Upper lobe of right lung (tissue), 1 donor: ENCODE results near the gene CASKIN2. TPM values are rescaled to one million over a fixed set of nuclear protein-coding genes. Genes with fewer than 3 reads are reported as not detected.

Source experiments
- ATAC-seq: fragments of 200-7000 bp; cut with Tn5 transposase; one replicate; pipeline ENCODE4 v1.9.1; 2020; ENCODE audit warnings: mild to moderate bottlenecking, moderate library complexity
- DNase-seq: peaks from one replicate; pipeline ENCODE4 v3.0.0-alpha.2; 2020
- H3K27ac ChIP-seq: fragments of 200-600 bp; one replicate; pipeline ENCODE4 v1.8.0; 2022
- H3K27me3 ChIP-seq: fragments of 200-600 bp; one replicate; pipeline ENCODE4 v1.8.0; 2022; ENCODE audit warnings: mild to moderate bottlenecking
- H3K36me3 ChIP-seq: fragments of 200-600 bp; one replicate; pipeline ENCODE4 v1.8.0; 2022
- H3K4me1 ChIP-seq: fragments of 200-600 bp; one replicate; pipeline ENCODE4 v1.8.0; 2022
- H3K4me3 ChIP-seq: fragments of 200-600 bp; one replicate; pipeline ENCODE4 v1.8.0; 2022; ENCODE audit warnings: mild to moderate bottlenecking
- H3K9me3 ChIP-seq: fragments of 200-600 bp; one replicate; pipeline ENCODE4 v1.8.0; 2022
- intact Hi-C: fragments of 100-400 bp; cut with DNase I; formaldehyde crosslinking; loops from one replicate; pipeline ENCODE4 v1.11.0; 2022
- total RNA-seq: library from RNA; stranded (reverse); fragmentation: NEBNext Ultra II Directional; extraction: Animal tissue kit (Norgen Biotek cat#: 25700); gene quantifications from one replicate; pipeline ENCODE4 v1.2.1, GENCODE V29; 2021
- TF ChIP-seq, protein P1 (sequence below): fragments of 200-600 bp; IDR thresholded peaks from one replicate; pipeline ENCODE4 v1.8.0; 2022; ENCODE audit warnings: antibody characterized with exemption
- donor health status: DM: no; HTN: yes; CAD: no; lungs with severe emphysema.

The CASKIN2 gene
- total RNA-seq, 1 donor from 2014 or later: 101 TPM

DNA sequence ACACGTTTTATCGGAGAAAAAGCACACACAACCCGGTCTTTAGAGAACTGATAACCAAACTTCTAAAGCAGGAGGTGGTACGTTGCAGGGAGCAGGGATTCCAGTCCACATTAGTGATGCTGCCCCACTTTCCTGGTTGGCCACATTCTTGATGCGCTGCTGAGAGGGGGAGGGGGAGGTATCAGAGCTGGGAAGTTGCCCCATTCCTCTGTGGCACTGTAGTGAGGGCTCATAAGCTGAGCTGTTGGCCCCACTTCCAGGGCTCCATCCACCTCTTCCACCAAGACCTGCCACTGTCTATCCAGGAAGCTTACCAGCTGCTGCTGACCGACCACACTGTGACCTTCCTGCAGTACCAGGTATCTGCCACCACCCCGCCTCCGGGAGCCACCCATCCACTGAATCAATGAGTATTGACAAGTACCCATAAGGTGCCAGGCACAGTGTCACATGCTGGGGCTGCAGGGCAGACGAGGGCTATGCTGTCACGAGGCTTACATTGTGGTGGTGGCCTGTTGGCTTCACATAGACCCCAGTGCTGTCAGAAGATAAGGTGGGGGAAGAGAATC is 2.0 kb upstream of the CASKIN2 start:
- intact Hi-C loops: loop anchor here (10.0 kb wide), 1 partner anchor 93 kb away; no protein-coding TSS in a partner anchor
- Histone ChIP-seq H3K27me3 (no peaks in the 10 kb centered on the region), H3K27ac (peak overlapping the region; percentile 8), H3K4me1 (peaks cover 18% of the 10 kb centered on the region), H3K9me3 (no peaks in the 10 kb centered on the region), H3K4me3 (peak overlapping the region; percentile 87), H3K36me3 (peaks cover 15% of the 10 kb centered on the region)
- ATAC-seq (no peak), DNase-seq (peak; percentile 65)
- TF ChIP-seq, protein P1, sequence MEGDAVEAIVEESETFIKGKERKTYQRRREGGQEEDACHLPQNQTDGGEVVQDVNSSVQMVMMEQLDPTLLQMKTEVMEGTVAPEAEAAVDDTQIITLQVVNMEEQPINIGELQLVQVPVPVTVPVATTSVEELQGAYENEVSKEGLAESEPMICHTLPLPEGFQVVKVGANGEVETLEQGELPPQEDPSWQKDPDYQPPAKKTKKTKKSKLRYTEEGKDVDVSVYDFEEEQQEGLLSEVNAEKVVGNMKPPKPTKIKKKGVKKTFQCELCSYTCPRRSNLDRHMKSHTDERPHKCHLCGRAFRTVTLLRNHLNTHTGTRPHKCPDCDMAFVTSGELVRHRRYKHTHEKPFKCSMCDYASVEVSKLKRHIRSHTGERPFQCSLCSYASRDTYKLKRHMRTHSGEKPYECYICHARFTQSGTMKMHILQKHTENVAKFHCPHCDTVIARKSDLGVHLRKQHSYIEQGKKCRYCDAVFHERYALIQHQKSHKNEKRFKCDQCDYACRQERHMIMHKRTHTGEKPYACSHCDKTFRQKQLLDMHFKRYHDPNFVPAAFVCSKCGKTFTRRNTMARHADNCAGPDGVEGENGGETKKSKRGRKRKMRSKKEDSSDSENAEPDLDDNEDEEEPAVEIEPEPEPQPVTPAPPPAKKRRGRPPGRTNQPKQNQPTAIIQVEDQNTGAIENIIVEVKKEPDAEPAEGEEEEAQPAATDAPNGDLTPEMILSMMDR: peak; percentile 12

DNA sequence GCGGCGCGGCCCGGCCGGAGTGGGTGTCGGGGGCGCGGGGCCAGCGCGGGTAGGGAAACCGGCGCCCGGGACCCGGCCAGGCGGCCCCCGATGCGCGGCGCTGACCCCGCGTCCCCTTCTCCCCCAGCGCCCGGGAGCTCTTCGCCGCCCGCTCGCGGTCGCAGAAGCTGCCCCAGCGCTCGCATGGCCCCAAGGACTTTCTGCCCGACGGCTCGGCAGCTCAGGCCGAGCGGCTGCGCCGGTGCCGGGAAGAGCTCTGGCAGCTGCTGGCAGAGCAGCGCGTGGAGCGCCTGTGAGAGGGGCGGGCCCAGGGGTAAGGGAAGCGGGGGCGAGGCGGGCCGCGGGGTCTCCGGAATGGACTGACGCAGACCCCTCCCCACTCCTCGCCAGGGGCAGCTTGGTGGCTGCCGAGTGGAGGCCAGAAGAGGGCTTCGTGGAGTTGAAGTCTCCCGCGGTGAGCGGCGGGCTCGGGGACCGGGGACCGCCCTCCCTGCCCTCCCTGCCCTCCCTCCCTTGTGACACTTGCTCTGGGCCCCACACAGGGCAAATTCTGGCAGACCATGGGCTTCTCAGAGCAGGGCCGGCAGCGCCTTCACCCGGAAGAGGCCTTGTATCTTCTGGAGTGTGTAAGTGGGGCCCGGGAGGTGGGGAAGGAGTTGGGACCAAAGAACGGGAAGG is 1.4 kb upstream of the CASKIN2 start:
- H3K36me3 ChIP-seq: peaks cover 9% of the 10 kb centered on the region
- intact Hi-C loops: loop anchor here (10.0 kb wide), 1 partner anchor 92 kb away; no protein-coding TSS in a partner anchor
- peak overlapping the region; percentile 87 for H3K4me3 ChIP-seq
- ATAC-seq (no peak), DNase-seq (peak; percentile 76)
- no peaks in the 10 kb centered on the region for H3K9me3 ChIP-seq
- TF ChIP-seq, protein P1: no peak
- peak overlapping the region; percentile 68 for H3K27ac ChIP-seq
- H3K27me3 ChIP-seq: no peaks in the 10 kb centered on the region
- H3K4me1 ChIP-seq: peaks cover 25% of the 10 kb centered on the region

DNA sequence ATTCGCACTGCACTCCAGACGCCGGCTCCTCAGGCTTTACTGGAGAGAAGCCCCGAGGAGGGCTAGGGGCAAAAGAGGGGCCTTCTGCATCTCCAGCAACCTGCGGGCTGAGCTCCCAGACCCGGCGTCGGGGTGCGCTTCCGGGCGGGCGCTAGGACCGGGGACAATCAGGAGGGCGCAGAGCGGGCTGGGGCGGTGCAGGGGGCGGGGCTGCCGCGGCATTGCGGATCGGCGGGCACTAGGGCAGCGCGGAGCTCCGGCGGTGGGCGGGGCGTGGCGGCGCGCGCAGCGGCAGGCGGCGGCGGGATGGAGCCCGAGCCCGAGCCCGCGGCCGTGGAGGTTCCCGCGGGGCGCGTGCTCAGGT is 900 bp upstream of the CASKIN2 start, which contains the start of gene TSEN54:
TSEN54 (plus strand) TSS at position 274 of the 364 bp plus-strand sequence; CDS start at position 307, 33 bp downstream.
- Histone ChIP-seq H3K4me3 (peak within 1 kb of the TSS; percentile 87), H3K4me1 (peaks cover 30% of the 10 kb centered on the region), H3K36me3 (peaks cover 8% of the 10 kb centered on the region), H3K27ac (peak within 1 kb of the TSS; percentile 73), H3K27me3 (no peaks in the 10 kb centered on the region), H3K9me3 (no peaks in the 10 kb centered on the region)
- peak; percentile 88 for ATAC-seq
- intact Hi-C loops: loop anchor here (10.0 kb wide), 1 partner anchor 91 kb away; no protein-coding TSS in a partner anchor
- DNase-seq: peak; percentile 98
- TF ChIP-seq, protein P1: no peak

DNA sequence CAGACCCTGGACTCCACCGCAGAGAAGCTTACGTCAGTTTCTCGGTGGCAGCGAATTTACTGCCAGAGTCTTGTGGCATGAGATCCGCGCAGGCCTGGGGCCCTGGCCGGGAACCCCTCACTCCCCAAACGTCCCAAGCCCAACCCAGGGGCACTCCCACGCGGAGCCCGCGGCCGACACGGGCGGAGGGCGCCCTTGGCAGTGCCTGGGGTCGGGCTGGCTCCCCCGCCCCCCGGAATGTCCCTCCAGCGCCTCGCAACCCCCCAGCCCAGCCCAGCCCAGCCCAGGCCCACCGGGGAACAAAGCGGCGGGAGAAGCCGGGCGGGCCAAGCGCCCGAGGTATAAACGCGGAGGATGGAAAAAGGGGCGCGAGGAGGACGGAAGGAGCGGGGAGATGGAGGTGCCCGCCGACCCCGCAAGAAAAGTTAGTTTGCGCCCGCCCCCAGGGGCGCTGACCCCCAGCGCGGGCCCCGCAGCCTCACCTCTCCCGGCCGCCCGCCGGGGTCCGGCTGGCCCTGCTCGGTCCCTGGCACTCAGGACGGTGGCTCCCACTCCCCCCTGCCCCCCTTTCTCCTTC is 330 bp downstream of the CASKIN2 start:
- Histone ChIP-seq H3K36me3 (peaks cover 8% of the 10 kb centered on the region), H3K9me3 (no peaks in the 10 kb centered on the region), H3K4me3 (peak overlapping the region; percentile 87), H3K27me3 (no peaks in the 10 kb centered on the region), H3K4me1 (peaks cover 35% of the 10 kb centered on the region), H3K27ac (peak overlapping the region; percentile 73)
- TF ChIP-seq, protein P1: no peak
- no peak for ATAC-seq
- DNase-seq: peak; percentile 71
- intact Hi-C loops: loop anchor here (10.0 kb wide), 1 partner anchor 90 kb away; no protein-coding TSS in a partner anchor

DNA sequence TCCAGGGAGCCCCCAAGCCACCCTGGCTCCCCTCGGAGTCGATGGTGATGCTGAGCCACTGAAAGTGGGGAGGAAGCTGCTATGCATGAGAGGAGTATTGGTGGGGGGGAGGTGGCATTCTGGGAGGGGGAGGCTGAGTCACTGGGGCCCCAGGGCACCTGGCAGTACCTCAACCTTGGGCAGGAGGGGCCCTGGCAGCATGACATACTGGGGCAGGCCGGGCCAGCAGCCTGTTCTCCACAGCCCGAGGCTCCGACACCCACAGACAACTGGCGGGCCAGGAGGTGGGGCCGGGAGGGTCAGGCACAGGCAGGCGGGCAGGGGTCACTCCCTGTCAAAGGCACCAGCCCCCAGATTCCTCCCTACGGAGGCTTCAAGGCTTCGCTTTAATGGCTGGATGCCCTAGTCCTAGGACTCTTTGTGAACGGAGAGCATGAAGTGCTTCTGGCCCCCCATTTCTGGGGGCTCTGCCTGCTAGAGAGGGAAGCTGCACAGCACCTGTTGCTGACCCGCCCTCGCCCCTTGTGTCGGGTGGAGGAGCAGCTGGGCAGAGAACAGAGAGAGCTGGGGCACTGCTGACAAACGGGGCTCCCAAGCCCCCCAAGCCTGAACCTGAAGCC is 928 bp downstream of the CASKIN2 start:
- Histone ChIP-seq H3K9me3 (no peaks in the 10 kb centered on the region), H3K4me3 (peak overlapping the region; percentile 87), H3K36me3 (peaks cover 3% of the 10 kb centered on the region), H3K27ac (peak overlapping the region; percentile 73), H3K27me3 (no peaks in the 10 kb centered on the region), H3K4me1 (peaks cover 35% of the 10 kb centered on the region)
- intact Hi-C loops: loop anchor here (10.0 kb wide), 1 partner anchor 90 kb away; no protein-coding TSS in a partner anchor
- peak; percentile 70 for DNase-seq
- TF ChIP-seq, protein P1: no peak
- no peak for ATAC-seq
